ENCODE data around the gene SPATA22.

- TF ChIP-seq CTCF (IDR thresholded peaks at IDR 0.05; ENCODE audit: low read length) (no peak), EZH2 (IDR thresholded peaks at IDR 0.05; ENCODE audit: borderline replicate concordance, low read length) (no peak)
These were observed 33.3 kb downstream of the SPATA22 start for GRCh38 chr17:3438368-3438767.

All from OCI-LY1 (cell line).